ENCODE measurements around the gene PTGR3. TPM values are rescaled to one million over a fixed set of nuclear protein-coding genes. Genes with fewer than 3 reads are reported as not detected.

The PTGR3 gene
- total and polyA plus RNA-seq, 2 experiments from 2014 or later: 24.4 to 25.7 TPM

- peaks cover 68% of the 10 kb centered on the region for H3K4me1 ChIP-seq (ENCODE audit: insufficient read depth)
- H2AFZ ChIP-seq: no peak overlapping the region
- no peak for TF ChIP-seq CTCF (IDR thresholded peaks at IDR 0.05; ENCODE audit: poor library complexity)
- no peak for TF ChIP-seq EZH2 (IDR thresholded peaks at IDR 0.05; ENCODE audit: borderline replicate concordance)
- TF ChIP-seq EZH2phosphoT487 (IDR thresholded peaks at IDR 0.05; ENCODE audit: low read depth, severe bottlenecking, unreplicated experiment): no peak
- H3K27ac ChIP-seq: peak overlapping the region; percentile 89
- DNase-seq (ENCODE audit: low spot score): peak; percentile 37
- H3K79me2 ChIP-seq: peaks cover 93% of the 10 kb centered on the region
- 34% methylated on average over 9 of the region's 9 CpGs for WGBS (ENCODE audit: low lambda C conversion rate, missing lambda C conversion rate)
- H3K36me3 ChIP-seq (replicated peaks; ENCODE audit: insufficient read depth, low read depth): no peaks in the 10 kb centered on the region
- no peaks in the 10 kb centered on the region for H3K9me2 ChIP-seq (replicated peaks; ENCODE audit: insufficient read depth)
- no peak overlapping the region for H3K4me3 ChIP-seq
- peaks cover 5% of the 10 kb centered on the region for H4K20me1 ChIP-seq (ENCODE audit: insufficient read depth, poor library complexity, severe bottlenecking)
- no peaks in the 10 kb centered on the region for H3K27me3 ChIP-seq
- H3K4me2 ChIP-seq: peak overlapping the region; percentile 53
- no peaks in the 10 kb centered on the region for H3K9me3 ChIP-seq (ENCODE audit: low read depth)
Observed at GRCh38 chr18:75223687-75224347, 14.9 kb upstream of the PTGR3 start.

- H3K4me2 ChIP-seq: no peak overlapping the region
- no peak overlapping the region for H3K27ac ChIP-seq
- no peak overlapping the region for H2AFZ ChIP-seq
- H4K20me1 ChIP-seq (ENCODE audit: insufficient read depth, poor library complexity, severe bottlenecking): peaks cover 5% of the 10 kb centered on the region
- H3K36me3 ChIP-seq (replicated peaks; ENCODE audit: insufficient read depth, low read depth): no peaks in the 10 kb centered on the region
- H3K4me3 ChIP-seq: no peak overlapping the region
- H3K79me2 ChIP-seq: peaks cover 95% of the 10 kb centered on the region
- no peak for DNase-seq (ENCODE audit: low spot score)
- peaks cover 69% of the 10 kb centered on the region for H3K4me1 ChIP-seq (ENCODE audit: insufficient read depth)
- H3K9me3 ChIP-seq (ENCODE audit: low read depth): no peaks in the 10 kb centered on the region
- 95% methylated on average over 10 of the region's 10 CpGs for WGBS (ENCODE audit: low lambda C conversion rate, missing lambda C conversion rate)
- H3K27me3 ChIP-seq: no peaks in the 10 kb centered on the region
- no peaks in the 10 kb centered on the region for H3K9me2 ChIP-seq (replicated peaks; ENCODE audit: insufficient read depth)
- TF ChIP-seq CTCF (IDR thresholded peaks at IDR 0.05; ENCODE audit: poor library complexity) (no peak), EZH2 (IDR thresholded peaks at IDR 0.05; ENCODE audit: borderline replicate concordance) (no peak), EZH2phosphoT487 (IDR thresholded peaks at IDR 0.05; ENCODE audit: low read depth, severe bottlenecking, unreplicated experiment) (no peak)
Observed at GRCh38 chr18:75222407-75222806, 13.5 kb upstream of the PTGR3 start.

- no peak overlapping the region for H2AFZ ChIP-seq
- H3K4me2 ChIP-seq: no peak overlapping the region
- H3K9me3 ChIP-seq (ENCODE audit: low read depth): no peaks in the 10 kb centered on the region
- no peak overlapping the region for H3K27ac ChIP-seq
- DNase-seq (ENCODE audit: low spot score): no peak
- TF ChIP-seq EZH2 (IDR thresholded peaks at IDR 0.05; ENCODE audit: borderline replicate concordance): no peak
- no peak for TF ChIP-seq EZH2phosphoT487 (IDR thresholded peaks at IDR 0.05; ENCODE audit: low read depth, severe bottlenecking, unreplicated experiment)
- TF ChIP-seq CTCF (IDR thresholded peaks at IDR 0.05; ENCODE audit: poor library complexity): no peak
- peaks cover 69% of the 10 kb centered on the region for H3K4me1 ChIP-seq (ENCODE audit: insufficient read depth)
- no peaks in the 10 kb centered on the region for H3K36me3 ChIP-seq (replicated peaks; ENCODE audit: insufficient read depth, low read depth)
- H3K27me3 ChIP-seq: no peaks in the 10 kb centered on the region
- H3K4me3 ChIP-seq: no peak overlapping the region
- 98% methylated on average over 7 of the region's 7 CpGs for WGBS (ENCODE audit: low lambda C conversion rate, missing lambda C conversion rate)
- H3K79me2 ChIP-seq: peaks cover 95% of the 10 kb centered on the region
- peaks cover 5% of the 10 kb centered on the region for H4K20me1 ChIP-seq (ENCODE audit: insufficient read depth, poor library complexity, severe bottlenecking)
- no peaks in the 10 kb centered on the region for H3K9me2 ChIP-seq (replicated peaks; ENCODE audit: insufficient read depth)
Observed at GRCh38 chr18:75221897-75222296, 13.0 kb upstream of the PTGR3 start.

All from hepatocyte (in vitro differentiated cells).